SK-MEL-5 (cell line): ENCODE data around the gene ARHGAP28. TPM values are rescaled to one million over a fixed set of nuclear protein-coding genes. Genes with fewer than 3 reads are reported as not detected.
"Not testable (repeated sequence)": the region's sequence is repeated elsewhere in the genome, so short reads cannot be mapped to it uniquely, and the experiment has no call there.

Experiments used
- DNase-seq: peaks from one replicate; pipeline ENCODE4 v3.0.0-alpha.2; 2016; ENCODE audit warnings: low read depth, low spot score
- in situ Hi-C: cut with HindIII; loops from 2 replicates; pipeline ENCODE4 v1.10.0; 2016; ENCODE audit warnings: low sequenced_read_pairs, high pct_unique_total_duplicates, low pct_unique_long_range_greater_than_20kb
- total RNA-seq: library from RNA; depleted of rRNA; stranded (reverse); fragments of >200 nt; shearing (Covaris generic); gene quantifications from 2 replicates; pipeline ENCODE4 v1.2.3, GENCODE V29; 2014

ARHGAP28 gene
- total RNA-seq, 1 experiment from 2014 or later, result 1.8 TPM

GRCh38 chr18:6836331-6836730 lies 106.8 kb downstream of the ARHGAP28 start:
- in situ Hi-C loops, result no loop called here

DNA sequence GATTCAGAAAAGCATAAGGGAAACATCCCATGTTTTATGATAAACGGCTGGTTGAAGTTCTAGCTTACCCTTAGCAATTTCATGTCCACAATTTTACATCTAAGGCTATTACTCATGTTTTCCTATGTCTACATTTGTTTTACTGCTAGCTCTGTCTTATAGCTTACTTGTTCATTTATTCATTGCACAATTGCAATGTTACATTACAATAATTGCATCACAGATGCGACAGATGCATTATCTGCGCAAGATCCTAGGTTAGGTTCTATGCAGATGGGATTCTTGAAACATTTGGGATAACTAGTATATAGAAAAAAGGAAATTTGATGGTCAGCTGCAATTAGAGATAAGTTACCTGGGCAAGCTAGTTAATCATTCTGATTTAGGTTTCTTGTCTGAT lies 108.4 kb downstream of the ARHGAP28 start:
- in situ Hi-C loops, result no loop called here
- DNase-seq, result no peak

More at GRCh38 chr18:6836331-6836730, 106.8 kb downstream of the ARHGAP28 start:
- no peak for DNase-seq

DNA sequence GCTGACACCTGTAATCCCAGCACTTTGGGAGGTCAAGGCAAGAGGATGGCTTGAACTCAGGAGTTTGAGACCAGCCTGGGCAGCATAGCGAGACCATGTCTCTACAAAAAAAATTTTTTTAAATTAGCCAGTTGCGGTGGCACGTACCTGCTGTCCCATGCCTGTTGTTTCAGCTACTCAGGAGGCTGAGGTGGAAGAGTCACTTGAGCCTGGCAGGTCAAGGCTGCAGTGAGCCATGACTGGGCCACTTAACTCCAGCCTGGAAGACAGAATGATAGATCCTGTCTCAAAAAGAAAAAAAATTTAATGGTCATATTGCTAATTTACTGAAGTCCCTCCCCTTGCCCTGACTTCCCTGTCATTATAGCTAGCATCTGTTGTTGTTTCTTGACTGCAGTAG lies 112.6 kb downstream of the ARHGAP28 start:
- in situ Hi-C loops, result no loop called here

DNA sequence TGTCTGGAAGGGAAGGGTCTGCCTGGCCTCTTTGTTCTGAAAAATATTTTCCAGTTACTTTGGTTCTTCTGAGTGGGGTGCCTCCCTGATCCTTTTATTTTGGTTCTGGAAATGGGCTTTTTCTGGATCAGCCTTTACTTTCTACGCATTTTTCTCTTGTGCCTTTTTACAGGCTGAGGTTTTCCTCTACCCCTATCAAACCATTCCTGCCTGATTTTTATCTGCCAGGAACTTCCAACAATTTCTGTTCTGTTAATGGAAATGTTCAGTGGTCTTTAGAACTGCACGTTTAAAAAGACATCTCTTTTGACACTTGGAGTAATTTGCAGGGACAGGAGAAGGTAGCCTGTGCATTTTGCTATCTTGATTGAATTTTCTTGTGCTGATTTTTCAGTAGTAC lies 113.8 kb downstream of the ARHGAP28 start:
- in situ Hi-C loops, result no loop called here
- DNase-seq, result no peak

More for the DNA sequence above, 112.6 kb downstream of the ARHGAP28 start:
- no peak for DNase-seq

DNA sequence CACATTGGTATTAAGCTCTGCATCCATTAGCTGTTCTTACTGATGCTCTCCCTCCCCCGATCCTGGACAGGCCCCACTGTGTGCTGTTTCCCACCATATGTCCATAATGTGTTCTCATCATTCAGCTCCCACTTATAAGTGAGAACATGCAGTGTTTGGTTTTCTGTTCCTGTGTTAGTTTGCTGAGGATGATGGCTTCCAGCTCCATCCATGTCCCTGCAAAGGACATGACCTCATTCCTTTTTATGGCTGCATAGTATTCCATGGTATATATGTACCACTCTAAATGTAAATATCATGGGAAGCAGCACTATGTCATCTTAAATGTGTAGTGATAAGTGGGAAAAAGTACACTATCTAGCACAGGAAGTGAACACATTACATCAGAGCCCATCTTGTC lies 116.0 kb downstream of the ARHGAP28 start:
- DNase-seq, in situ Hi-C loops: not testable (repeated sequence)

DNA sequence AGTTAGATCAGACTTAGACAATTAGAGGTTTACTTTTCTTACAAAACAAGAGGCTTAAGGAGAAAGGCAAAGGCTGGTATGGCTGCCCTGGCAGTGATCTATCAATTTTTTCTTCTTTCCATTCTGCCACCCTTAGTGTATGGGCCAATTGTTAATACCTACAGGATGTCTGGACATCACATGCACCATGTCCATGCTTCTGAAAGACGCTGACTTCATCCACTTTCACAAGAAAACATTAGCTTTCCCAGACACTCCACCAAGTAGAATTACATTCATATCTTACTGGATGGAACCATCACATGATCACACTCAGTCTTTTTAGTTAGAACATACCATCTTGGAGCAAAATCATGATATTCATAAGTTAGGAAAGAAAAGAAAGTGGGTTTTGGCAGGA lies 120.9 kb downstream of the ARHGAP28 start:
- in situ Hi-C loops, result no loop called here
- DNase-seq, result peak; percentile 73

DNA sequence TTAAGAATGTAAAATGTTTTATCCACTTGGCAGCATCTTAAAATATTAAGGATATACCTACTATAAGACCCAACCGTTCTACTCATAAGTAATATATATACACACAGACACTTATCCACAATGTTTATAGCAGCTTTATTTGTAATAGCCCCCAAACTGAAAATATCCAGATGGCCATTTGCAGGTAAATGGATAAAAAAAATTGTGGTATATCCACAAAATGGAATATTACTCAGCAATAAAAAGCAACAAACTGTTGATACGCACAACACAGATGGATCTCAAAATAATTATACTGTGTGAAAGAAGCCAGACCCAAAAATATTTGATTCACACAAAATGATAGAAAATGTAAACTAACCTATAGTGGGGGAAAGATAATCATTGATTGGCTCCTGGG lies 122.0 kb downstream of the ARHGAP28 start:
- in situ Hi-C loops, result no loop called here
- no peak for DNase-seq

- DNase-seq, result no peak
- in situ Hi-C loops, result no loop called here
Measured at GRCh38 chr18:6854811-6855210, 125.3 kb downstream of the ARHGAP28 start.

DNA sequence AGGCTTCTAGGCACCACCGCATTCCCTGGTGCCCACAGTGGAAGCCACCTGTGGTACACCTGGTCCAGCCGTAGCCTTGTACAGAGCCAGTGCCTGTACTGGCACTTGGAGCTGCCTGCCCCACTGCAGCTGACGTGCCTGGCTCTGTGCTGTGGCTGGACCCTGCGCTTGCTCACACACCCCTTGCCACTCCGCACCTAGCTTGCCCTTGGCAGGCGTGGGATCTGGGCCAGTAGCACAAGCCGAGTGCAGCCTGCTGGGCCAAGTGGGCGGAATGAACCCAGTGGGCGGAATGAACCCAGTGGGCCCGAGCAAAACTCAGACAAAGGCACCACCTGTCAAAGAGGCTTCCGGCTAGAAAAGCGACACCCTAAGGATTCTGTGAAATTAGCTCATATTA lies 126.3 kb downstream of the ARHGAP28 start:
- no peak for DNase-seq
- in situ Hi-C loops, result no loop called here

- in situ Hi-C loops, result no loop called here
- no peak for DNase-seq
Measured at GRCh38 chr18:6857300-6857699, 127.8 kb downstream of the ARHGAP28 start.

DNA sequence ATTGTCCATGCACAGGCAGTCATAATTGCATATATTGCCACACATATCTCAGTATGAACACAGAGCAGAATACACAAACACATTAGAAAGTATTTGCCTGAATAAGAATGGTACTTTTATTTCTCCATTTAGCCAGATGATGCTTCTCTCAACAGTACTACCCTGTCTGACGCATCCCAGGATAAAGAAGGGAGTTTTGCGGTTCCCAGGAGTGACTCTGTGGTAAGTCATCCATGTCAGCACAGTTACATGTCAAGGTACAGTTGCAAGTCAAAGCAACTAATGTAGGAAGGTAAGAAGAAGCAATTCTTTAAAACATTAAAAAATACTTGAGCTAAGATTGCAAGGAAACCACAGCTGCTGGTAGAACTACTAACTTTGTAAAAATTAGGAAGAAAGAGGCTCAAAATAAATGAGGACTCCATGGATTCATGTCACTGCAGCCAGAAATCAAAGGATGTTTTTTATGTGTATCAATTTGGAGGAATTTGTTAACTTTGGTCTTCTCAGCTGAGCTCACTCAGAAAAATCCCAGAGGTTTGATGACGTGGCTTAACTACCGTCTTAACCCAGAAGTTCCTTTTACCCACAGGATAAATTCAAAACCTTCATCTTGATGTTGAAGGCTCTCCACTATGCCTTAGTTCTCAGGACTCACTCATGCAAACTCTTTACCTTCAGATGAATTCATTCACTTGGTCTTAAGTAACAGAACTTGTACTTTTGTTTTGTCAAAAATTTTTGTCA lies 130.3 kb downstream of the ARHGAP28 start:
- DNase-seq, result no peak

GRCh38 chr18:6860804-6861448 lies 131.4 kb downstream of the ARHGAP28 start:
- peak; percentile 34 for DNase-seq
- in situ Hi-C loops, result no loop called here

More for the DNA sequence above, 130.3 kb downstream of the ARHGAP28 start:
- in situ Hi-C loops, result no loop called here

DNA sequence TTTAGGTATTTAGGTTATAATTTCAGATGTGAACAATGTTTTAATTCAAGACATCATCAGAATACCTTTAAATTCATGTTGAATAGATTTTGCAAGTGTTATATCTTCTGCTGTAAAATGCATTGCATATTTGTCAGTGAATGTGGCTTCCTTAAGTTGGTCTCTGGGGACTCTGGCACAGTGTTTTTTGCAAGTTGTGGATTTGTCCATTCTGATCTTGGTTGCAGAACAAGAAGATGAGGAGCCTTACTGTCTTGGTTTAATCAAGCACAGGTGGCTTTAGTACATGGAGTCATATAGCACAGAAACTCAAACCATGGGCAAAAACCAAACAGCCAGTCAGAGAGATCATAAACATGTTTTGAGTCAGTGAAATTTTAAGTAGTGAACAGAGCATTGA lies 135.7 kb downstream of the ARHGAP28 start:
- in situ Hi-C loops, result no loop called here
- no peak for DNase-seq

DNA sequence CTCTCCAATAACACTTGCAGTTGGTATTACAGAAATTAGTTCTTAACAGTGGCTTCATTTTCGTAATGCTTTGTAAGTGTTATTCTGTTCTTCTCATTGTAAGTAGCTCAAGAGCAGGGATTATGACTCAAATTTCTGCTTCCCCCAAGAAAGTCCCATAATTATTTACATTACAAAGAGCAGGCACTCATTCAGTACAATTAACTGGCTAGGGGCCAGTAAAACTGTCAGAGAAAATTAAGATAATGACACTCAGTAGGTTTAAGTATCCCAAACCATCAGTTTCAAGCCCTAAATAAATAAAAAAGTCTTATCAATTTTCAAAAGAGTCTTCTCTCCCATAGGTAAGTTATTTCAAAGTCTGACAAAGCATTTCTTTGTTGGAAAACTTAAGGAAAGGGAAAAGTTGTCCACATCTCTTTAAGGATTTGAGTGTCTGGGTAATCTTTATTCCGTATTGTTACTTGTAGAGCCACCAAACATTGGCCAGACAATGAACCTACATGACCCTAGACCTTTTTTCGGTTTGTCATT lies 137.1 kb downstream of the ARHGAP28 start:
- DNase-seq, result no peak
- in situ Hi-C loops, result no loop called here

DNA sequence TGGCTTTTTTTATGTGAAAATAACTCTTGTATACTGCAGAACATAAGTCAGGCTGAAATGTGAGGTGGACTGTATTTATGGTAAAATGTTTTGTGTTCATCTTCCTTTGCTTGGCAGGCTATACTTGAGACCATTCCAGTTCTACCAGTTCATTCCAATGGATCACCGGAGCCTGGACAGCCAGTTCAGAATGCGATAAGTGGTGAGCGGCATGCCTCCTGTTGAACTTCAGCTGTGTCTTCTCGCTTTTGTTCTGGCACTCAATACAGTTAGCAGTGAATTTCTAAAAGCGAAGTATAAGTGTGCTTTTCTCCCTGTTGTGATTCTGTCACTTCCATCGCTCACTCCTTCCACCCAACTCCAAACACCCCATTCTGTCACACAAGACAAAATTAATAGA lies 138.5 kb downstream of the ARHGAP28 start:
- in situ Hi-C loops, result no loop called here
- no peak for DNase-seq

- DNase-seq, result peak; percentile 12
- in situ Hi-C loops, result no loop called here
Measured at GRCh38 chr18:6871566-6871965, 142.1 kb downstream of the ARHGAP28 start.

DNA sequence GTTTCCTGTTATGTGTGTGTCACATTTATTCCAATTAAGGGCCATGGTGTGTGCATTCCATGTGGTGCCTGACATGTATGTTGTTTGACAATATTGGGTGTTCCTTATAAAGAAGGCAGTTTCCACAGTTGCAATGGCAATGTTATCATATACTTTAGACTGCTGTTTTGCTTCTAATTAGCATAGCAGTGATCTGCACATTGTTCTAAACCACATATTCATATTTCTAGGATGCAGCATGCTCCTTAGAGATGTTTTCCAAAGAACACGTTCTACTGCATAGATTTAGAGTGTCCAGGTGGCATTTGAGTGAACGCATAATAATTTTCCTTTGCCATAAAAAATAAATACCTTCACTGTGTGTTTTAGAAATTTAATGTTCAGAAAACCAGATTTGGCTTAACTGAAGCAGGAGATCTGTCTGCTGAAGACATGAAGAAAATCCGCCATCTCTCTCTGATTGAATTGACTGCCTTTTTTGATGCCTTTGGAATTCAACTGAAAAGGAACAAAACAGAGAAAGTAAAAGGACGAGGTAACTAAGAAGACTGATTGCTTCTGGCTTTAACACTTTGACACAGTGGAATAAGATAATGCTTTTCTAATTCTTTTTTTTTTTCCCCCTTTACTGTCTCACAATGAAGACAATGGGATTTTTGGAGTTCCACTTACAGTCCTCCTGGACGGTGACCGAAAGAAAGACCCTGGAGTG lies 143.7 kb downstream of the ARHGAP28 start:
- in situ Hi-C loops, result no loop called here
- DNase-seq, result no peak

DNA sequence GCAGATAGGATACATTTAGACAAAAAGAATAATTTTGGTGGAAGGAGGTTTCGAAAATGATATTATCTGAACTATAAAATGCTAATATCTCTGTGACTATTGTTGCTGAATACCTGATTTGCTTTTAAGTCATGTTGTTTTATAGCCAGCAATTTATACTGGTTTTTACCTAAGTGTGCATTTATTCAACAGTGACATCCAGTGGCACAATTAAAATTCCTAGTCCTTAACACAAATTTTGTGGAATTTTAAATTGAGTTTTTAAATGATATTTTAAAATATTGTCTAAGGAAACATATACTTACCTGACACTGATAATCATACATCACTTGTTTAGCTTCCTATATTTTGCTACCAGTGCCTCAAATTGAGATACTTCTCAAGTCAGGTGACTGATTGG lies 144.8 kb downstream of the ARHGAP28 start:
- no peak for DNase-seq
- in situ Hi-C loops, result no loop called here
